ENCODE data around the gene MED13. TPM values are rescaled to one million over a fixed set of nuclear protein-coding genes. Genes with fewer than 3 reads are reported as not detected.
"Not testable (repeated sequence)": the region's sequence is repeated elsewhere in the genome, so short reads cannot be mapped to it uniquely, and the experiment has no call there.

Gene MED13
- total and polyA plus RNA-seq, 2 donors: 12.0 to 32.0 TPM

DNA sequence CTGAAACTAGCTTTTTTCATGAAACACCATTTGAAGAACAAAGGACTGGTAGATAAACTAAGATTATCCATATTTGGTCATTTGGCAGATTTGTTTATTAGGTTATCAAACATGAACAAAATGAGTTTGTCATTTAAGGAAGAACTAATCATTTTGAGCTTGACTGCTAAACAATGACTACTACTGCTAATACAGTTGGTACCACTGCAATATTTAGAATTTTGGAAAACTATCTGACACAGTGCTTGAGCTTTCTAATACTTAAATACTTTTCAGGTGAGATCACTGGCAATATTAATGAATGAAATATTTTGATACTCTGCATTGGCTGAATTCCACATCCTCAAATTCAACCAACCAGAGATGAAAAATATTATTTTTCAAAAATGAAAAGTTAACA lies 47.2 kb downstream of the MED13 start:
- peaks cover 14 to 49% of the 10 kb centered on the region in 2 donors for H3K36me3 ChIP-seq (ENCODE audit: control insufficient read depth in 2 of 2, insufficient read depth in 2 of 2, low read length in 1 of 2)
- H3K9me3 ChIP-seq (ENCODE audit: control insufficient read depth in 2 of 2, insufficient read depth in 1 of 2, low read length in 1 of 2): no peaks in the 10 kb centered on the region
- no peaks in the 10 kb centered on the region for H3K27me3 ChIP-seq (ENCODE audit: control insufficient read depth in 2 of 2, insufficient read depth in 1 of 2, low read length in 1 of 2)
- no peak overlapping the region for H3K4me3 ChIP-seq (ENCODE audit: low read length in 2 of 2)
- no peak for DNase-seq (ENCODE audit: low read depth in 6 of 9, low spot score in 9 of 9)
- no peak overlapping the region for H3K27ac ChIP-seq (ENCODE audit: low read depth in 1 of 2, low read length in 1 of 2)
- H3K4me1 ChIP-seq (ENCODE audit: control insufficient read depth in 2 of 2, insufficient read depth in 2 of 2, low read length in 2 of 2): no peaks in the 10 kb centered on the region

DNA sequence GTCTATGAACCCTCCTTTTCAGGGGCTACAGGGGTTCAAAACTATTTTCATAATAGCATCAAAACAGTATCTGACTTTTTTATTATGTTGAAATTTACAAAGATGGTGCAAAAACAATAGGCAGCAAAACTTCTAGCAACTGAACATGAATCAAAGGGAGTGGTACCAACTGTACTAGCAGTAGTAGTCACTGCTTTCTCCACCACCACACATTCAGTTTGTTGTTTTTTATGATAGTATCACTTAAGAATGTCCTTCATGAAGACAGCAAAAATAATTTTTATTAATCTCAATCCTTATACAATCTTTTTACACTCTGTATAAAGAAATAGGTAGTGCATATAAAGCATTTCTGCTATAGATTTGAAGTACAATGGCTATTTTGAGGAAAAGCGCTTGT lies 47.6 kb downstream of the MED13 start:
- Histone ChIP-seq H3K27me3 (ENCODE audit: control insufficient read depth in 2 of 2, insufficient read depth in 1 of 2, low read length in 1 of 2) (no peaks in the 10 kb centered on the region), H3K27ac (ENCODE audit: low read depth in 1 of 2, low read length in 1 of 2) (no peak overlapping the region), H3K9me3 (ENCODE audit: control insufficient read depth in 2 of 2, insufficient read depth in 1 of 2, low read length in 1 of 2) (no peaks in the 10 kb centered on the region), H3K4me1 (ENCODE audit: control insufficient read depth in 2 of 2, insufficient read depth in 2 of 2, low read length in 2 of 2) (no peaks in the 10 kb centered on the region), H3K36me3 (ENCODE audit: control insufficient read depth in 2 of 2, insufficient read depth in 2 of 2, low read length in 1 of 2) (peaks cover 13 to 45% of the 10 kb centered on the region in 2 donors), H3K4me3 (ENCODE audit: low read length in 2 of 2) (no peak overlapping the region)
- WGBS: 99% methylated on average over 1 of the region's 1 CpG
- no peak for DNase-seq (ENCODE audit: low read depth in 6 of 9, low spot score in 9 of 9)

DNA sequence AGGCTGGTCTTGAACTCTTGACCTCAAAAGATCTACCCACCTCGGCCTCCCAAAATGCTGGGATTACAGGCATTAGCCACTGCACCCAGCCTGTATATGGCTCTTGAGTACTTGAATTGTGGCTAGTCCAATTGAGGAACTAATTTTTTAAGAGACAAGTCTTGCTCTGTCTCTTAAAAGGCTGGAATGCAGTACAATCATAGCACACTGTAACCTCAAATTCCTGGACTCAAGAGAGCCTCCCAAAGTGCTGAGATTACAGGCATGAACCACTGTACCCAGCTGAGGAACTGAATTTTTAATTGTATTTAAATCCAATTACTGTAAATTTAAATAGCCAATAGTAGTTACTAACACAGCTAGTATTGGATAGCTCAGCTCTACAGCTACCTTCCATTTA lies 50.6 kb downstream of the MED13 start:
- WGBS: 97% methylated on average over 1 of the region's 1 CpG
- Histone ChIP-seq H3K4me3 (ENCODE audit: low read length in 2 of 2) (no peak overlapping the region), H3K4me1 (ENCODE audit: control insufficient read depth in 2 of 2, insufficient read depth in 2 of 2, low read length in 2 of 2) (no peaks in the 10 kb centered on the region), H3K27ac (ENCODE audit: low read depth in 1 of 2, low read length in 1 of 2) (no peak overlapping the region), H3K27me3 (ENCODE audit: control insufficient read depth in 2 of 2, insufficient read depth in 1 of 2, low read length in 1 of 2) (no peaks in the 10 kb centered on the region), H3K9me3 (ENCODE audit: control insufficient read depth in 2 of 2, insufficient read depth in 1 of 2, low read length in 1 of 2) (no peaks in the 10 kb centered on the region), H3K36me3 (ENCODE audit: control insufficient read depth in 2 of 2, insufficient read depth in 2 of 2, low read length in 1 of 2) (peaks cover 16 to 60% of the 10 kb centered on the region in 2 donors)
- no peak for DNase-seq (ENCODE audit: low read depth in 6 of 9, low spot score in 9 of 9)

DNA sequence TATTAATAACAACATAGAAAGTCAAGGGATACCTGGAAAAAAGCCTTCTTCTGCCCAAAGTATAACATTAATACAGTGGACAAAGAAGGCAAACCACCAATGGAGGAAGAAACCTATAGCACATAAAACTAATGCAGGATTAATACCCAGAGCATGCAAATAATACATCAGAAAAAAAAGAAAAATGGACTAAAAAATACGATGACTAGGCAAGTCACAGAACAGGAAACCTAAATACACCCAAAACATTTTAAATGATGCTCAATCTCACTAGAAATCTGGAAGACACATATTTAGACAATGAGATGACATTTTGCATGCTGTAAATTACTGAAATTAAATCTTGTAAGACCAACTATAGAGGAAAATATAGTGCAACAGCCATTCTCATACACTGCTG lies 55.9 kb downstream of the MED13 start:
- H3K4me3 ChIP-seq (ENCODE audit: low read length in 2 of 2): no peak overlapping the region
- no peaks in the 10 kb centered on the region for H3K4me1 ChIP-seq (ENCODE audit: control insufficient read depth in 2 of 2, insufficient read depth in 2 of 2, low read length in 2 of 2)
- DNase-seq (ENCODE audit: low read depth in 6 of 9, low spot score in 9 of 9): no peak
- no peaks in the 10 kb centered on the region for H3K9me3 ChIP-seq (ENCODE audit: control insufficient read depth in 2 of 2, insufficient read depth in 1 of 2, low read length in 1 of 2)
- H3K36me3 ChIP-seq (ENCODE audit: control insufficient read depth in 2 of 2, insufficient read depth in 2 of 2, low read length in 1 of 2): peaks cover 32 to 55% of the 10 kb centered on the region in 2 donors
- WGBS: 89% methylated on average over 1 of the region's 1 CpG
- no peaks in the 10 kb centered on the region for H3K27me3 ChIP-seq (ENCODE audit: control insufficient read depth in 2 of 2, insufficient read depth in 1 of 2, low read length in 1 of 2)
- H3K27ac ChIP-seq (ENCODE audit: low read depth in 1 of 2, low read length in 1 of 2): no peak overlapping the region

DNA sequence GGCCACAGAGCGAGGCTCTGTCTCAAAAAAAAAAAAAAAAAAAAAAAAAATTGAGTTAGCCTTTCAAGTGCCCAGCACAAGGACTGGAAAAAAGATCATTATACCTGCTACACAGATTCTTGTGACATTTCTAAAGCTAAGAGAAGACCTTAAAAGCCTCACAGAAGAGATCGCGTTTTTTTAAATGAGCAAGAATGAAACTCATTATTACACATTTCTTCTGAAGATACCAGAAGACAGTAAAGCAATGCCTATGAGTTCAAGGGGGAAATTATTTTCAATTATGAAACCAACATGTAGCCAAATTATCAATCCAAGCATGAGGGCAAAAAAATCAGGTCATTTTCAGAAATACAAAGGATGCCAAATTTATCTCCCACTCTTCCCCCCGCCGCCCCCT lies 56.8 kb downstream of the MED13 start:
- Histone ChIP-seq H3K27ac (ENCODE audit: low read depth in 1 of 2, low read length in 1 of 2) (no peak overlapping the region), H3K27me3 (ENCODE audit: control insufficient read depth in 2 of 2, insufficient read depth in 1 of 2, low read length in 1 of 2) (no peaks in the 10 kb centered on the region), H3K4me3 (ENCODE audit: low read length in 2 of 2) (no peak overlapping the region), H3K9me3 (ENCODE audit: control insufficient read depth in 2 of 2, insufficient read depth in 1 of 2, low read length in 1 of 2) (no peaks in the 10 kb centered on the region), H3K4me1 (ENCODE audit: control insufficient read depth in 2 of 2, insufficient read depth in 2 of 2, low read length in 2 of 2) (no peaks in the 10 kb centered on the region), H3K36me3 (ENCODE audit: control insufficient read depth in 2 of 2, insufficient read depth in 2 of 2, low read length in 1 of 2) (peaks cover 32 to 56% of the 10 kb centered on the region in 2 donors)
- no peak for DNase-seq (ENCODE audit: low read depth in 6 of 9, low spot score in 9 of 9)
- WGBS: 96% methylated on average over 5 of the region's 5 CpGs

DNA sequence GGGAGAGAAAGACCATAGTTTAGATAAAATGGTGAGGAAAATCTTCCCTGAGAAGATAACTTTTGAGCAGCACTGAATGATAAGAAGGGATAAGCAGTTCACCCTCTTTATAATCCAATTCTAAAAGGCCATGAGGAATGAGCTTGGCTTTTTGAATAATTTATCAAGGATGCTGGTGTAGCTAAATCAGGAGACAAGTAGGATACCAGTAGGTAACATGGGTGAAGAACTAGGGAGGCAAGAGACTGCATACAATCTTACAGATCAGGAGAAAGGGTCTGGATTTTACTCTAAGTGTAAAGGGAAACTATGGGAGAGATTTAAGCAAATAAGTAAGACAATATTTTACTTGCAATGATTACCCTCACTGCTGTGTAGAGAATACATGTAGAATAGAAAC lies 60.7 kb downstream of the MED13 start:
- H3K27ac ChIP-seq (ENCODE audit: low read depth in 1 of 2, low read length in 1 of 2): no peak overlapping the region
- no peak for DNase-seq (ENCODE audit: low read depth in 6 of 9, low spot score in 9 of 9)
- H3K36me3 ChIP-seq (ENCODE audit: control insufficient read depth in 2 of 2, insufficient read depth in 2 of 2, low read length in 1 of 2): peaks cover 18 to 38% of the 10 kb centered on the region in 2 donors
- H3K27me3 ChIP-seq (ENCODE audit: control insufficient read depth in 2 of 2, insufficient read depth in 1 of 2, low read length in 1 of 2): no peaks in the 10 kb centered on the region
- H3K4me1 ChIP-seq (ENCODE audit: control insufficient read depth in 2 of 2, insufficient read depth in 2 of 2, low read length in 2 of 2): no peaks in the 10 kb centered on the region
- H3K9me3 ChIP-seq (ENCODE audit: control insufficient read depth in 2 of 2, insufficient read depth in 1 of 2, low read length in 1 of 2): no peaks in the 10 kb centered on the region
- H3K4me3 ChIP-seq (ENCODE audit: low read length in 2 of 2): no peak overlapping the region

DNA sequence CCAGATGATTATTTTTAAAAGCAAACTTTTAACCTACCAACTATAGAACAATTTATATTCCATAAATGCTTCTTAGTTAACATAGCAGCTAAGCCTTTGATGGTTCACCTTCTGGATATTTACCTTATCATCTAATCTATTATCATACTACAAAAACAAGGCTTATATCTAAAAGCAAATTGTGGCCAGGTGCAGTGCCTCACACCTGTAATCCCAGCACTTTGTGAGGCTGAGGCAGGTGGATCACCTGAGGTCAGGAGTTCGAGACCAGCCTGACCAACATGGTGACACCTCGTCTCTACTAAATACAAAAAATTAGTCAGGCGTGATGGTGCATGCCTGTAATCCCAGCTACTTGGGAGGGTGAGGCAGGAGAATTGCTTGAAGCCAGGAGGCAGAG lies 61.9 kb downstream of the MED13 start:
- not testable (repeated sequence) for H3K9me3 ChIP-seq (ENCODE audit: control insufficient read depth in 2 of 2, insufficient read depth in 1 of 2, low read length in 1 of 2); H3K27ac ChIP-seq (ENCODE audit: low read depth in 1 of 2, low read length in 1 of 2); H3K27me3 ChIP-seq (ENCODE audit: control insufficient read depth in 2 of 2, insufficient read depth in 1 of 2, low read length in 1 of 2); DNase-seq (ENCODE audit: low read depth in 6 of 9, low spot score in 9 of 9); H3K4me3 ChIP-seq (ENCODE audit: low read length in 2 of 2); H3K4me1 ChIP-seq (ENCODE audit: control insufficient read depth in 2 of 2, insufficient read depth in 2 of 2, low read length in 2 of 2)
- H3K36me3 ChIP-seq (ENCODE audit: control insufficient read depth in 2 of 2, insufficient read depth in 2 of 2, low read length in 1 of 2): peaks cover 17 to 28% of the 10 kb centered on the region in 2 donors
- 96% methylated on average over 3 of the region's 3 CpGs for WGBS

DNA sequence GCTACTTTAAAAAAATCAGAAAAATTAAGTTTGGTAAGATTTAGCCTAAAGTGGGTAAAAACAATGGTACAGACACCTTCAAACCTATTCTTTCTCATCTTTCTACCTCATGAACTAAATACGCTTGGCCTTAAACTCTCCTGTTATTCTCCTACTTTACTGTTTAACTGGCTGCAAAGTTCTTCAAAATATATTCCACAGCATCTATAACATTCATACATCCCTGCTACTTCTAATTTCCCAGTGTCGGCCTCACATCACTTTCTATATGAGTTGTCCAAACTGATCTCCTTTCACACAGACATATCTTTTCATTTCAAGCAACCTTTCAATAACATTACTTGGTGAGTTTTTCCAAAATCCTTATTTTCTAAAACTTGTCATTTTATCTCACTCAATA lies 64.0 kb downstream of the MED13 start:
- H3K36me3 ChIP-seq (ENCODE audit: control insufficient read depth in 2 of 2, insufficient read depth in 2 of 2, low read length in 1 of 2): peaks cover 7 to 24% of the 10 kb centered on the region in 2 donors
- 97% methylated on average over 2 of the region's 2 CpGs for WGBS

DNA sequence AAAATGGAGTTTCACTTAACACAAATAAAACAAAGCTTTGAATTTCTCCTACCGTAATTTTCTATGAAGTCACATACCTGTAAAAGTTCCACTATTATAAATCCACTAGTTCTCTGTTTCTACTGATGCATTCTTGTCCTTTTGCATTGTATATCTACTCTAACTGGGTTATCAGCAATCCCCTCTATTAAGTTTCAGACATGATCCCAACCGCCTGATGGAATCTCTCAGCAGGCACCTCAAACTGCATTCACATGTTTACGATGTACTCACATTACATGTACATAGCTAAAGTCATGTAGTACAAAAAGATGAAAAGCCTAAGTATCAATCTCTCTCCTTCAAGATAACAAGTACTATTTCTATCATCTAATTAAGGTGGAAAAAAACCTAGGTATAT lies 64.9 kb downstream of the MED13 start:
- Histone ChIP-seq H3K4me3 (ENCODE audit: low read length in 2 of 2) (no peak overlapping the region), H3K4me1 (ENCODE audit: control insufficient read depth in 2 of 2, insufficient read depth in 2 of 2, low read length in 2 of 2) (no peaks in the 10 kb centered on the region), H3K36me3 (ENCODE audit: control insufficient read depth in 2 of 2, insufficient read depth in 2 of 2, low read length in 1 of 2) (peaks cover under 1 to 17% of the 10 kb centered on the region in 2 donors), H3K27ac (ENCODE audit: low read depth in 1 of 2, low read length in 1 of 2) (no peak overlapping the region), H3K27me3 (ENCODE audit: control insufficient read depth in 2 of 2, insufficient read depth in 1 of 2, low read length in 1 of 2) (no peaks in the 10 kb centered on the region), H3K9me3 (ENCODE audit: control insufficient read depth in 2 of 2, insufficient read depth in 1 of 2, low read length in 1 of 2) (no peaks in the 10 kb centered on the region)
- 98% methylated on average over 3 of the region's 3 CpGs for WGBS
- DNase-seq (ENCODE audit: low read depth in 6 of 9, low spot score in 9 of 9): no peak

More for the DNA sequence above, 64.0 kb downstream of the MED13 start:
- no peaks in the 10 kb centered on the region for H3K27me3 ChIP-seq (ENCODE audit: control insufficient read depth in 2 of 2, insufficient read depth in 1 of 2, low read length in 1 of 2)
- no peak overlapping the region for H3K4me3 ChIP-seq (ENCODE audit: low read length in 2 of 2)
- H3K9me3 ChIP-seq (ENCODE audit: control insufficient read depth in 2 of 2, insufficient read depth in 1 of 2, low read length in 1 of 2): no peaks in the 10 kb centered on the region
- DNase-seq (ENCODE audit: low read depth in 6 of 9, low spot score in 9 of 9): no peak
- no peaks in the 10 kb centered on the region for H3K4me1 ChIP-seq (ENCODE audit: control insufficient read depth in 2 of 2, insufficient read depth in 2 of 2, low read length in 2 of 2)
- no peak overlapping the region for H3K27ac ChIP-seq (ENCODE audit: low read depth in 1 of 2, low read length in 1 of 2)

DNA sequence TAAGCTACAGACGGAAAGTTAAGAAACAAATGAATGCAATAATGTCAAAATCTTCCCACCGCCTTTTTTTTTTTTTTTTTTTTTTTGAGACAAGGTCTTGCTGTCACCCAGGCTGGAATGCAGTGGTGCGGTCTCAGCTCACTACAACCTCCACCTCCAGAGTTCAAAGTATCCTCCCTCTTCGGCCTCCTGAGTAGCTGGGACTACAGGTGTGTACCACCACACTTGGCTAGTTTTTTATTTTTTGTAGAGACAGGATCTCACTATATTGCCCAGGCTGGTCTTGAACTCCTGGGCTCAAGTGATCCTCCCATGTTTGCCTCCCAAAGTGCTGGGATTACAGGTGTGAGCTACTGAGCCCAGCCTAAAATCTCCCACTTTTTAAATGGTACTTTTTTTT lies 66.5 kb downstream of the MED13 start:
- not testable (repeated sequence) for H3K27ac ChIP-seq (ENCODE audit: low read depth in 1 of 2, low read length in 1 of 2); H3K27me3 ChIP-seq (ENCODE audit: control insufficient read depth in 2 of 2, insufficient read depth in 1 of 2, low read length in 1 of 2); H3K4me3 ChIP-seq (ENCODE audit: low read length in 2 of 2); H3K9me3 ChIP-seq (ENCODE audit: control insufficient read depth in 2 of 2, insufficient read depth in 1 of 2, low read length in 1 of 2); H3K4me1 ChIP-seq (ENCODE audit: control insufficient read depth in 2 of 2, insufficient read depth in 2 of 2, low read length in 2 of 2); DNase-seq (ENCODE audit: low read depth in 6 of 9, low spot score in 9 of 9)
- peaks cover 6 to 25% of the 10 kb centered on the region in 2 donors for H3K36me3 ChIP-seq (ENCODE audit: control insufficient read depth in 2 of 2, insufficient read depth in 2 of 2, low read length in 1 of 2)
- 97% methylated on average over 4 of the region's 4 CpGs for WGBS

Measured in thymus (tissue), 11 donors.